GM23338 (cell line): Measurements from ENCODE around the gene IMPDH1. TPM values are rescaled to one million over a fixed set of nuclear protein-coding genes. Genes with fewer than 3 reads are reported as not detected.
A peak's percentile ranks its signal among the peaks of the same experiment; 100 is the strongest.

Source experiments
- ATAC-seq: fragments of 200-7000 bp; cut with Tn5 transposase; 3 replicates; pipeline ENCODE4 v1.9.1; 2020
- DNase-seq: peaks from one replicate; pipeline ENCODE4 v3.0.0-alpha.2; 2015; ENCODE audit warnings: low spot score
- H2AFZ ChIP-seq: fragments of 200-600 bp; sonication (generic); 2 replicates; pipeline ENCODE4 v1.8.0; 2016; ENCODE audit warnings: antibody characterized with exemption, mild to moderate bottlenecking, moderate library complexity
- H3F3A ChIP-seq: fragments of 200-600 bp; sonication (generic); replicated peaks from 2 replicates; pipeline ENCODE4 v1.8.0; 2017; ENCODE audit warnings: antibody characterized with exemption, mixed run types, low read depth
- H3K27ac ChIP-seq: fragments of 200-600 bp; sonication (generic); 2 replicates; pipeline ENCODE4 v1.6.1; 2016; ENCODE audit warnings: low read depth
- H3K27me3 ChIP-seq: fragments of 200-600 bp; sonication (generic); 2 replicates; pipeline ENCODE4 v1.8.0; 2016; ENCODE audit warnings: mild to moderate bottlenecking, mixed run types, moderate library complexity; ENCODE audit not compliant: insufficient read depth
- H3K36me3 ChIP-seq: fragments of 200-600 bp; sonication (generic); 2 replicates; pipeline ENCODE4 v1.8.0; 2016; ENCODE audit warnings: mild to moderate bottlenecking; ENCODE audit not compliant: insufficient read depth
- H3K4me1 ChIP-seq: fragments of 200-600 bp; sonication (generic); 2 replicates; pipeline ENCODE4 v1.8.0; 2016; ENCODE audit warnings: mild to moderate bottlenecking, moderate library complexity; ENCODE audit not compliant: insufficient read depth
- H3K4me2 ChIP-seq: fragments of 200-600 bp; sonication (generic); 2 replicates; pipeline ENCODE4 v1.7.1; 2017; ENCODE audit warnings: mixed run types
- H3K4me3 ChIP-seq: fragments of 200-600 bp; sonication (generic); 2 replicates; pipeline ENCODE4 v1.6.1; 2016; ENCODE audit warnings: mixed run types
- H3K79me2 ChIP-seq: fragments of 200-600 bp; sonication (generic); replicated peaks from 2 replicates; pipeline ENCODE4 v1.8.0; 2017; ENCODE audit warnings: mild to moderate bottlenecking; ENCODE audit not compliant: insufficient read depth
- H3K9me2 ChIP-seq: fragments of 200-600 bp; sonication (generic); 2 replicates; pipeline ENCODE4 v1.8.0; 2017; ENCODE audit not compliant: insufficient read depth
- H4K20me1 ChIP-seq: fragments of 200-600 bp; sonication (generic); replicated peaks from 2 replicates; pipeline ENCODE4 v1.8.0; 2017; ENCODE audit warnings: mild to moderate bottlenecking; ENCODE audit not compliant: insufficient read depth
- H3K27ac Mint-ChIP-seq: 2 replicates; pipeline ENCODE4 v1.8.0; 2020; ENCODE audit warnings: inconsistent platforms, mild to moderate bottlenecking, moderate library complexity, mixed read lengths
- H3K27me3 Mint-ChIP-seq: 3 replicates; pipeline ENCODE4 v1.8.0; 2022; ENCODE audit warnings: low read depth, mild to moderate bottlenecking, moderate library complexity, mixed read lengths, inconsistent platforms; ENCODE audit not compliant: insufficient read depth, poor library complexity
- H3K36me3 Mint-ChIP-seq: 3 replicates; pipeline ENCODE4 v1.8.0; 2021; ENCODE audit warnings: low read depth, mild to moderate bottlenecking, inconsistent platforms, moderate library complexity, mixed read lengths
- H3K4me1 Mint-ChIP-seq: 3 replicates; pipeline ENCODE4 v1.8.0; 2020; ENCODE audit warnings: mild to moderate bottlenecking, inconsistent platforms, mixed read lengths
- H3K4me3 Mint-ChIP-seq: 3 replicates; pipeline ENCODE4 v1.8.0; 2021; ENCODE audit warnings: moderate library complexity, mild to moderate bottlenecking, inconsistent platforms, mixed read lengths
- H3K9me3 Mint-ChIP-seq: 3 replicates; pipeline ENCODE4 v1.8.0; 2020; ENCODE audit warnings: moderate library complexity, mild to moderate bottlenecking, inconsistent platforms, mixed read lengths
- CREB1 ChIP-seq: fragments of 250-450 bp; sonication (Bioruptor Pico); IDR thresholded peaks from 2 replicates; pipeline ENCODE4 v1.5.0; 2020; ENCODE audit warnings: low read depth, mild to moderate bottlenecking, moderate library complexity
- CTCF ChIP-seq, 2 experiments: fragments of 200-600 bp in 1 of 2; sonication (generic) in 1 of 2; conservative IDR thresholded peaks; 2 replicates each; pipeline versions ENCODE4 v1.5.1 to v1.6.1; 2016 to 2017; ENCODE audit warnings: antibody characterized with exemption in 2 of 2, low read depth in 2 of 2, mild to moderate bottlenecking in 2 of 2, moderate library complexity in 1 of 2
- ETS1 ChIP-seq: IDR thresholded peaks from 2 replicates; pipeline ENCODE4 v1.6.1; 2016; ENCODE audit warnings: antibody characterized with exemption
- EZH2 ChIP-seq: fragments of 200-600 bp; sonication (generic); IDR thresholded peaks from one replicate; pipeline ENCODE4 v1.8.0; 2017; ENCODE audit warnings: antibody characterized with exemption, mild to moderate bottlenecking, low read depth; ENCODE audit not compliant: unreplicated experiment
- EZH2phosphoT487 ChIP-seq: fragments of 200-600 bp; sonication (generic); IDR thresholded peaks from one replicate; pipeline ENCODE4 v1.8.1; 2018; ENCODE audit warnings: antibody characterized with exemption; ENCODE audit not compliant: unreplicated experiment
- JUNB ChIP-seq: IDR thresholded peaks from one replicate; pipeline ENCODE4 v1.6.1; 2016; ENCODE audit warnings: antibody characterized with exemption; ENCODE audit not compliant: unreplicated experiment
- NANOG ChIP-seq: IDR thresholded peaks from 2 replicates; pipeline ENCODE4 v1.6.1; 2016; ENCODE audit warnings: antibody characterized with exemption, borderline replicate concordance
- POLR2AphosphoS5 ChIP-seq: IDR thresholded peaks from 2 replicates; pipeline ENCODE4 v1.6.1; 2016; ENCODE audit warnings: antibody characterized with exemption, low read depth
- REST ChIP-seq: IDR thresholded peaks from one replicate; pipeline ENCODE4 v1.6.1; 2018; ENCODE audit warnings: antibody characterized with exemption; ENCODE audit not compliant: unreplicated experiment
- STAT1 ChIP-seq: IDR thresholded peaks from one replicate; pipeline ENCODE4 v1.6.1; 2016; ENCODE audit warnings: antibody characterized with exemption; ENCODE audit not compliant: unreplicated experiment
- ZNF114 ChIP-seq: fragments of 250-450 bp; sonication (Bioruptor Pico); IDR thresholded peaks from 2 replicates; pipeline ENCODE4 v1.5.0; 2020; ENCODE audit warnings: mild to moderate bottlenecking, moderate library complexity
- ZNF331 ChIP-seq: fragments of 250-450 bp; sonication (Bioruptor Pico); IDR thresholded peaks from 2 replicates; pipeline ENCODE4 v1.5.0; 2020; ENCODE audit warnings: low read depth, mild to moderate bottlenecking, moderate library complexity
- ZNF462 ChIP-seq: fragments of 250-450 bp; sonication (Bioruptor Pico); IDR thresholded peaks from 2 replicates; pipeline ENCODE4 v1.5.0; 2020; ENCODE audit warnings: mild to moderate bottlenecking, moderate library complexity
- polyA plus RNA-seq: library from polyadenylated mRNA; unstranded; fragments of >200 nt; fragmentation: Nextera tagmentation; extraction: Ambion mirVana; gene quantifications from 2 replicates; pipeline ENCODE4 v1.2.1, GENCODE V29; 2016
- total RNA-seq: library from RNA; depleted of rRNA; stranded (reverse); fragments of >200 nt; shearing (Covaris generic); gene quantifications from 2 replicates; pipeline ENCODE4 v1.2.3, GENCODE V29; 2014

IMPDH1 gene
- total and polyA plus RNA-seq, 2 experiments from 2014 or later = 16.4 to 48.3 TPM

- peak overlapping the region; percentile 80 for H3K4me2 ChIP-seq
- DNase-seq (no peak), ATAC-seq (no peak)
- H3K36me3 ChIP-seq = no peaks in the 10 kb centered on the region
- H2AFZ ChIP-seq = no peak overlapping the region
- peaks cover 2% of the 10 kb centered on the region; the same call in 1 of the 2 replicates for H3F3A ChIP-seq
- Mint-ChIP-seq H3K27ac (0 out of 2 replicates have a peak overlapping the region, but pooled peaks have one; percentile 70), H3K27me3 (peaks cover 46% of the 10 kb centered on the region), H3K36me3 (peaks cover 6% of the 10 kb centered on the region; the same call in 1 of the 3 replicates), H3K4me3 (peak overlapping the region; percentile 74), H3K4me1 (peaks cover 40% of the 10 kb centered on the region), H3K9me3 (no peaks in the 10 kb centered on the region)
- no peaks in the 10 kb centered on the region for H3K9me2 ChIP-seq
- no peaks in the 10 kb centered on the region; the same call in 1 of the 2 replicates for H4K20me1 ChIP-seq
- H3K79me2 ChIP-seq = no peaks in the 10 kb centered on the region
- peaks cover 53% of the 10 kb centered on the region for H3K27me3 ChIP-seq
- no peak overlapping the region for H3K27ac ChIP-seq
- H3K4me3 ChIP-seq = peak overlapping the region; percentile 67; the same call in 1 of the 2 replicates
- TF ChIP-seq CTCF (conservative IDR thresholded peaks at IDR 0.05; ENCODE audit: low read depth in 2 of 2) (no peak), REST (no peak), NANOG (no peak), STAT1 (no peak), JUNB (no peak), CREB1 (no peak), ETS1 (no peak), ZNF331 (no peak), EZH2 (no peak), ZNF114 (no peak), POLR2AphosphoS5 (no peak), ZNF462 (CRISPR knock-in tag) (no peak), EZH2phosphoT487 (no peak)
- peaks cover 29% of the 10 kb centered on the region for H3K4me1 ChIP-seq
These were observed 5.6 kb downstream of the IMPDH1 start for GRCh38 chr7:128404143-128404681.
